CD14-positive monocyte (primary cell): ENCODE data around the gene NTN4. TPM values are rescaled to one million over a fixed set of nuclear protein-coding genes. Genes with fewer than 3 reads are reported as not detected.
"Not testable (repeated sequence)": the region's sequence is repeated elsewhere in the genome, so short reads cannot be mapped to it uniquely, and the experiment has no call there.

ENCODE experiments used
- DNase-seq, 3 donors: peaks; one replicate each; pipeline ENCODE4 v3.0.0-alpha.2; 2011 to 2022
- H2AFZ ChIP-seq: 2 replicates; pipeline ENCODE4 v1.6.0; 2012; ENCODE audit warnings: mild to moderate bottlenecking, low read depth, low read length, inconsistent platforms; ENCODE audit not compliant: insufficient read depth, poor library complexity, severe bottlenecking
- H3K27ac ChIP-seq, 2 donors: 1 replicate in 1 of 2; 2 replicates in 1 of 2; pipeline ENCODE4 v1.5.1; 2012 to 2013; ENCODE audit warnings: low read length in 2 of 2, control low read depth in 1 of 2, inconsistent platforms in 1 of 2, low read depth in 1 of 2, mild to moderate bottlenecking in 1 of 2
- H3K27me3 ChIP-seq, 2 donors: one replicate each; pipeline versions ENCODE4 v1.6.0 to v1.6.1; 2011 to 2013; ENCODE audit warnings: low read length in 2 of 2; ENCODE audit not compliant: control insufficient read depth in 2 of 2, insufficient read depth in 2 of 2
- H3K36me3 ChIP-seq, 2 donors: replicated peaks in 1 of 2; 1 replicate in 1 of 2; 2 replicates in 1 of 2; pipeline versions ENCODE4 v1.5.1 to v1.6.1; 2012 to 2013; ENCODE audit warnings: low read length in 2 of 2, control low read depth in 1 of 2, inconsistent platforms in 1 of 2, mild to moderate bottlenecking in 1 of 2; ENCODE audit not compliant: insufficient read depth in 2 of 2, control insufficient read depth in 1 of 2
- H3K4me1 ChIP-seq, 2 donors: 1 replicate in 1 of 2; 2 replicates in 1 of 2; pipeline versions ENCODE4 v1.5.1 to v1.6.1; 2012 to 2013; ENCODE audit warnings: low read length in 2 of 2, control low read depth in 1 of 2, inconsistent platforms in 1 of 2, mild to moderate bottlenecking in 1 of 2, moderate library complexity in 1 of 2; ENCODE audit not compliant: insufficient read depth in 2 of 2, control insufficient read depth in 1 of 2
- H3K4me2 ChIP-seq: replicated peaks from 2 replicates; pipeline ENCODE3; 2012; ENCODE audit warnings: low read length, moderate library complexity, mild to moderate bottlenecking; ENCODE audit not compliant: poor library complexity, severe bottlenecking; ENCODE audit errors: extremely low read depth
- H3K4me3 ChIP-seq, 3 experiments: fragments of 200-600 bp in 1 of 3; sonication (generic) in 1 of 3; replicated peaks in 1 of 3; 1 replicate in 2 of 3; 2 replicates in 1 of 3; pipeline ENCODE4 v1.5.1; 2011 to 2013; ENCODE audit warnings: low read length in 3 of 3, mild to moderate bottlenecking in 3 of 3, control low read depth in 2 of 3, low read depth in 2 of 3, inconsistent platforms in 1 of 3, moderate library complexity in 1 of 3
- H3K79me2 ChIP-seq: 2 replicates; pipeline ENCODE4 v1.6.0; 2012; ENCODE audit warnings: mild to moderate bottlenecking, control low read depth, inconsistent platforms, low read length, moderate library complexity; ENCODE audit not compliant: insufficient read depth
- H3K9ac ChIP-seq: 2 replicates; pipeline ENCODE4 v1.6.0; 2017; ENCODE audit warnings: low read length, mild to moderate bottlenecking; ENCODE audit not compliant: insufficient read depth, poor library complexity, severe bottlenecking
- H3K9me3 ChIP-seq, 2 donors: replicated peaks in 1 of 2; 1 replicate in 1 of 2; 2 replicates in 1 of 2; pipeline versions ENCODE4 v1.5.1 to v1.6.1; 2012 to 2013; ENCODE audit warnings: low read length in 2 of 2, control low read depth in 1 of 2; ENCODE audit not compliant: control insufficient read depth in 1 of 2, insufficient read depth in 1 of 2
- H4K20me1 ChIP-seq: 2 replicates; pipeline ENCODE4 v1.6.0; 2012; ENCODE audit warnings: mild to moderate bottlenecking, low read length, control low read depth, moderate library complexity; ENCODE audit not compliant: insufficient read depth
- H3K27ac Mint-ChIP-seq, 7 donors: one replicate each; pipeline ENCODE4 v1.8.0; 2020; ENCODE audit warnings: mild to moderate bottlenecking in 7 of 7, mixed read lengths in 7 of 7, moderate library complexity in 6 of 7, inconsistent platforms in 2 of 7
- H3K27me3 Mint-ChIP-seq, 3 donors: one replicate each; pipeline ENCODE4 v1.8.0; 2021 to 2022; ENCODE audit warnings: low read depth in 3 of 3, mild to moderate bottlenecking in 3 of 3, mixed read lengths in 3 of 3, moderate library complexity in 3 of 3, inconsistent platforms in 1 of 3
- H3K36me3 Mint-ChIP-seq, 2 donors: one replicate each; pipeline ENCODE4 v1.8.0; 2020; ENCODE audit warnings: mixed read lengths in 2 of 2, inconsistent platforms in 1 of 2, mild to moderate bottlenecking in 1 of 2
- H3K4me1 Mint-ChIP-seq: one replicate; pipeline ENCODE4 v1.8.0; 2020; ENCODE audit warnings: mild to moderate bottlenecking, mixed read lengths
- H3K4me3 Mint-ChIP-seq, 2 donors: one replicate each; pipeline ENCODE4 v1.8.0; 2020; ENCODE audit warnings: mild to moderate bottlenecking in 2 of 2, mixed read lengths in 2 of 2, moderate library complexity in 1 of 2
- H3K9me3 Mint-ChIP-seq, 7 donors: one replicate each; pipeline ENCODE4 v1.8.0; 2020 to 2022; ENCODE audit warnings: mixed read lengths in 7 of 7, mild to moderate bottlenecking in 6 of 7, moderate library complexity in 6 of 7, inconsistent platforms in 2 of 7
- WGBS: methylation state at CpG from one replicate; pipeline ENCODE4 v1.1.5; 2013; ENCODE audit warnings: missing lambda C conversion rate; ENCODE audit not compliant: insufficient coverage; 5-methylcytosine and 5-hydroxymethylcytosine counted together
- intact Hi-C, 2 donors: fragments of 100-400 bp; cut with micrococcal nuclease; formaldehyde crosslinking; loops; one replicate each; pipeline versions ENCODE4 v1.15.0 to v1.15.1; 2023
- polyA plus RNA-seq, 3 donors: library from polyadenylated mRNA; depleted of rRNA in 1 of 3; unstranded in 2 of 3; stranded (reverse) in 1 of 3; fragments of 300-500 nt in 2 of 3; fragments of >200 nt in 1 of 3; fragmentation: Illumina TruSeq in 2 of 3; gene quantifications; 1 replicate in 2 of 3; 2 replicates in 1 of 3; pipeline ENCODE4 v1.2.3, GENCODE V29; 2012 to 2021
- TF ChIP-seq, protein P1 (sequence below): fragments of 200-600 bp; IDR thresholded peaks from one replicate; pipeline ENCODE4 v1.8.0; 2022; ENCODE audit warnings: antibody characterized with exemption, mild to moderate bottlenecking

Gene NTN4
- polyA plus RNA-seq, 3 donors = not detected

- no peaks in the 10 kb centered on the region for H3K36me3 Mint-ChIP-seq
- no peak overlapping the region for H3K4me3 ChIP-seq
- no peak overlapping the region for H3K4me3 Mint-ChIP-seq
- H3K9ac ChIP-seq = no peak overlapping the region
- H3K4me1 ChIP-seq = no peaks in the 10 kb centered on the region
- H3K36me3 ChIP-seq = no peaks in the 10 kb centered on the region
- intact Hi-C loops = no loop called here
- no peak overlapping the region for H3K27ac Mint-ChIP-seq
- WGBS = 87% methylated on average over 8 of the region's 11 CpGs
- no peaks in the 10 kb centered on the region for H3K79me2 ChIP-seq
- no peak overlapping the region for H2AFZ ChIP-seq
- TF ChIP-seq, protein P1, sequence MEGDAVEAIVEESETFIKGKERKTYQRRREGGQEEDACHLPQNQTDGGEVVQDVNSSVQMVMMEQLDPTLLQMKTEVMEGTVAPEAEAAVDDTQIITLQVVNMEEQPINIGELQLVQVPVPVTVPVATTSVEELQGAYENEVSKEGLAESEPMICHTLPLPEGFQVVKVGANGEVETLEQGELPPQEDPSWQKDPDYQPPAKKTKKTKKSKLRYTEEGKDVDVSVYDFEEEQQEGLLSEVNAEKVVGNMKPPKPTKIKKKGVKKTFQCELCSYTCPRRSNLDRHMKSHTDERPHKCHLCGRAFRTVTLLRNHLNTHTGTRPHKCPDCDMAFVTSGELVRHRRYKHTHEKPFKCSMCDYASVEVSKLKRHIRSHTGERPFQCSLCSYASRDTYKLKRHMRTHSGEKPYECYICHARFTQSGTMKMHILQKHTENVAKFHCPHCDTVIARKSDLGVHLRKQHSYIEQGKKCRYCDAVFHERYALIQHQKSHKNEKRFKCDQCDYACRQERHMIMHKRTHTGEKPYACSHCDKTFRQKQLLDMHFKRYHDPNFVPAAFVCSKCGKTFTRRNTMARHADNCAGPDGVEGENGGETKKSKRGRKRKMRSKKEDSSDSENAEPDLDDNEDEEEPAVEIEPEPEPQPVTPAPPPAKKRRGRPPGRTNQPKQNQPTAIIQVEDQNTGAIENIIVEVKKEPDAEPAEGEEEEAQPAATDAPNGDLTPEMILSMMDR = no peak
- H3K4me2 ChIP-seq = no peak overlapping the region
- DNase-seq = no peak
- H3K27me3 ChIP-seq = no peaks in the 10 kb centered on the region
- peaks cover 3 to 8% (median 7%) of the 10 kb centered on the region in 3 donors for H3K27me3 Mint-ChIP-seq
- H4K20me1 ChIP-seq = no peaks in the 10 kb centered on the region
- no peaks in the 10 kb centered on the region for H3K9me3 Mint-ChIP-seq
- H3K27ac ChIP-seq = no peak overlapping the region
- H3K9me3 ChIP-seq = no peaks in the 10 kb centered on the region
- no peaks in the 10 kb centered on the region for H3K4me1 Mint-ChIP-seq
Observed at GRCh38 chr12:95738024-95738611, 52.4 kb downstream of the NTN4 start.

DNA sequence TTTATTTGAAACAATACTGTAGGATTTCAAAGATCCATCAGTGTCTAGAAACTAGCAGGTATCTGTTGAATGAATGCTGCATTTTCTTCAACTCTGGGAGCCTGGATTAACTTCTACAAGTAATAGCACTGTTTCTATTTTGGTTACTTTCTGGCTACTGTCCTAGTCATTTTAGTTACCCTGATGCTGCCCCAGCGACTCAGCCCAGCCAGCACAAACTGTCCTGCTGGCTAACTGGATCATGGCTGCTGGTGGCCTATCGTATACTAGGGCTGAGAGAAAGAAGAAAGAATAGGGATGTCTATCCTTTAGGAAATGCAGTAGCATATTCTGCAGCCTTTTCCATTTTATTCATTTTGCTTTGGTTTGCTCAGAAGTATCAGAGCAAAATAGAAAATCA, 53.9 kb downstream of the NTN4 start:
- Histone ChIP-seq H3K79me2 (no peaks in the 10 kb centered on the region), H3K27ac (no peak overlapping the region), H3K4me1 (no peaks in the 10 kb centered on the region), H3K27me3 (no peaks in the 10 kb centered on the region), H3K9me3 (no peaks in the 10 kb centered on the region), H3K36me3 (no peaks in the 10 kb centered on the region), H2AFZ (no peak overlapping the region), H3K4me2 (no peak overlapping the region), H3K9ac (no peak overlapping the region), H4K20me1 (no peaks in the 10 kb centered on the region), H3K4me3 (no peak overlapping the region)
- Mint-ChIP-seq H3K4me3 (no peak overlapping the region), H3K27ac (no peak overlapping the region), H3K36me3 (no peaks in the 10 kb centered on the region), H3K27me3 (peaks cover 3 to 8% (median 7%) of the 10 kb centered on the region in 3 donors), H3K9me3 (no peaks in the 10 kb centered on the region), H3K4me1 (no peaks in the 10 kb centered on the region)
- TF ChIP-seq, protein P1 = no peak
- WGBS = 100% methylated on average over 1 of the region's 2 CpGs
- DNase-seq = no peak
- intact Hi-C loops = no loop called here

GRCh38 chr12:95735728-95736127, 54.8 kb downstream of the NTN4 start:
- H3K27ac ChIP-seq, H3K79me2 ChIP-seq, H3K27me3 Mint-ChIP-seq, H3K9ac ChIP-seq, H3K27me3 ChIP-seq, H4K20me1 ChIP-seq, H3K4me3 ChIP-seq, H3K4me3 Mint-ChIP-seq, H3K9me3 Mint-ChIP-seq, intact Hi-C loops, H2AFZ ChIP-seq, H3K4me1 Mint-ChIP-seq, H3K27ac Mint-ChIP-seq, H3K36me3 ChIP-seq, H3K9me3 ChIP-seq, DNase-seq, H3K4me1 ChIP-seq, H3K4me2 ChIP-seq, H3K36me3 Mint-ChIP-seq: not testable (repeated sequence)
- WGBS = 100% methylated on average over 4 of the region's 5 CpGs
